Measurements from ENCODE around the gene PIP5KL1.

DNA sequence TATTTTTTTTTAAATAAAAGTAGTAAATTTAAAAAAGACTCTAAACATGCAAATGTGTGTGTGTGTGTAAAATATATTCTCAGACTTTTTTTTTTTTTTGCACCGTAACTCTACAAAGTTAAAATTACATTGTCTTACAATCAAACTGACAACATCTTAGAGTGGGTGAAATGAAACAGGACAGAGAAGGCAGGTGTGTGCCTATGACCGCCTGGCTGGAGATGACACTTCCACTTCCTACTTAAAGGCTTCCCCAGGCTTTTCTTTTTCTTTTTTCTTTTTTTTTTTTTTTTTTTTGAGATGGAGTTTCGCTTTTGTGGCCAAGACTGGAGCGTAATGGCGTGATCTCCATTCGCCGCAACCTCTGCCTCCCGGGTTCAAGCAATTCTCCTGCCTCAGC, 50.4 kb downstream of the PIP5KL1 start:
- TF ChIP-seq, protein P1, sequence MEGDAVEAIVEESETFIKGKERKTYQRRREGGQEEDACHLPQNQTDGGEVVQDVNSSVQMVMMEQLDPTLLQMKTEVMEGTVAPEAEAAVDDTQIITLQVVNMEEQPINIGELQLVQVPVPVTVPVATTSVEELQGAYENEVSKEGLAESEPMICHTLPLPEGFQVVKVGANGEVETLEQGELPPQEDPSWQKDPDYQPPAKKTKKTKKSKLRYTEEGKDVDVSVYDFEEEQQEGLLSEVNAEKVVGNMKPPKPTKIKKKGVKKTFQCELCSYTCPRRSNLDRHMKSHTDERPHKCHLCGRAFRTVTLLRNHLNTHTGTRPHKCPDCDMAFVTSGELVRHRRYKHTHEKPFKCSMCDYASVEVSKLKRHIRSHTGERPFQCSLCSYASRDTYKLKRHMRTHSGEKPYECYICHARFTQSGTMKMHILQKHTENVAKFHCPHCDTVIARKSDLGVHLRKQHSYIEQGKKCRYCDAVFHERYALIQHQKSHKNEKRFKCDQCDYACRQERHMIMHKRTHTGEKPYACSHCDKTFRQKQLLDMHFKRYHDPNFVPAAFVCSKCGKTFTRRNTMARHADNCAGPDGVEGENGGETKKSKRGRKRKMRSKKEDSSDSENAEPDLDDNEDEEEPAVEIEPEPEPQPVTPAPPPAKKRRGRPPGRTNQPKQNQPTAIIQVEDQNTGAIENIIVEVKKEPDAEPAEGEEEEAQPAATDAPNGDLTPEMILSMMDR (IDR thresholded peaks at IDR 0.05; ENCODE audit: insufficient read depth, low read depth, low read length): no peak
- TF ChIP-seq EZH2 (IDR thresholded peaks at IDR 0.05; ENCODE audit: insufficient read depth, low read length): no peak

Data from astrocyte (in vitro differentiated cells and primary cell).